T-helper 17 cell (primary cell): ENCODE data around the gene ZNF518A. TPM values are rescaled to one million over a fixed set of nuclear protein-coding genes. Genes with fewer than 3 reads are reported as not detected.
"Not testable (repeated sequence)": the region's sequence is repeated elsewhere in the genome, so short reads cannot be mapped to it uniquely, and the experiment has no call there.

ENCODE experiments used
- ATAC-seq: fragments of 150-1000 bp; cut with Tn5 transposase; 2 replicates; pipeline ENCODE4 v1.10.0; 2021; ENCODE audit warnings: mild to moderate bottlenecking, moderate library complexity
- DNase-seq, 3 donors: peaks; one replicate each; pipeline versions ENCODE4 v3.0.0 to v3.0.0-alpha.2; 2020 to 2021
- H3K9me3 ChIP-seq: one replicate; pipeline ENCODE4 v1.7.0; 2013; ENCODE audit warnings: low read length, mild to moderate bottlenecking; ENCODE audit not compliant: control insufficient read depth, poor library complexity, severe bottlenecking
- H3K27ac Mint-ChIP-seq: one replicate; pipeline ENCODE4 v1.8.0; 2022; ENCODE audit warnings: mild to moderate bottlenecking, moderate library complexity, mixed read lengths
- H3K27me3 Mint-ChIP-seq: one replicate; pipeline ENCODE4 v1.8.0; 2022; ENCODE audit warnings: mixed read lengths
- H3K36me3 Mint-ChIP-seq: one replicate; pipeline ENCODE4 v1.8.0; 2022; ENCODE audit warnings: low read depth, mixed read lengths
- H3K4me1 Mint-ChIP-seq: one replicate; pipeline ENCODE4 v1.8.0; 2022; ENCODE audit warnings: mild to moderate bottlenecking, mixed read lengths
- H3K4me3 Mint-ChIP-seq: one replicate; pipeline ENCODE4 v1.8.0; 2022; ENCODE audit warnings: mild to moderate bottlenecking, moderate library complexity, mixed read lengths
- total RNA-seq, 4 donors: library from RNA in 2 of 4; stranded (reverse) in 2 of 4; gene quantifications; one replicate each; pipeline ENCODE4 v1.2.3 and lab custom pipeline; 2022 to 2026

The ZNF518A gene
- total RNA-seq, 2 donors from 2014 or later: 11.4 to 12.6 TPM

DNA sequence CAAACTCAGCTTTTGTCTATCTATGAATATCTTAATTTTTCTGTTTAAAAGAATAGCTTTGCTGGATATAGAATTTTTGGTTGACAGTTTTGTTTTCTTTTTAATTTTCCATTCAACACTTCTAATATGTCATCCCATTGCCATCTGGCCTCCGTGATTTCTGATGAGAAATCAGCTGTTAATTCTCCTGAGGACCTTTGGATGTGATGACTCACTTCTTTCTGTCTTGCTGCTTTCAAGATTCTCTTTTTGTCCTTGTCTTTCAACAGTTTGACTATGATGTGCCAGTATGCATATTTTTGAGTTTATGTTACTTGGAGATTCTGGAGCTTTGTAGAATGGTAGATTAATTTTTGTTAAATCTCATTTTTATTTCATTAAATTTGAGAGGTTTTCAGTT lies 38.4 kb downstream of the ZNF518A start:
- no peak overlapping the region for H3K4me3 Mint-ChIP-seq
- peaks cover 8% of the 10 kb centered on the region for H3K9me3 ChIP-seq
- no peak for ATAC-seq
- H3K4me1 Mint-ChIP-seq: no peaks in the 10 kb centered on the region
- H3K27ac Mint-ChIP-seq: no peak overlapping the region
- H3K27me3 Mint-ChIP-seq: no peaks in the 10 kb centered on the region
- no peak for DNase-seq
- H3K36me3 Mint-ChIP-seq: peaks cover 2% of the 10 kb centered on the region

DNA sequence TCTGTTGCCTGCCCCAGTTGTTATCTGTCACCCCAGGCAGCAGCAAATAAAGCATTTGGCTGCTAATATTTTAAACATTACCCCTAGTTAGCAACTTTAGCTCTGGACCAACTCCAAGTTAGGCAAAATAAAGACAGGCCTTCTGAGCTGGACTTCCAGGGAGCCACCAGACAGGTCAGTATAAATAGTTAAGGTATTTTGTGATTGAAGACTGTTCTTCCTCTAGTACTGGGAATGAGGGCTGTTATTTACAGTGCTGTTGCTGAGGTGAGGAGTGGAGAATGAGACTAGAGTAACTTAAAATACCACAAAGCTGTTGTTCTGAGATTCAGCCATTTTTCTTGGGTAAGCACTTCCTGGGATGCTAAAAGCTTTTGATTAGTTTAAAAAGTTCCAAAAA lies 40.1 kb downstream of the ZNF518A start:
- no peak for DNase-seq
- H3K9me3 ChIP-seq: peaks cover 8% of the 10 kb centered on the region
- no peaks in the 10 kb centered on the region for H3K4me1 Mint-ChIP-seq
- no peak overlapping the region for H3K4me3 Mint-ChIP-seq
- H3K27me3 Mint-ChIP-seq: no peaks in the 10 kb centered on the region
- H3K27ac Mint-ChIP-seq: no peak overlapping the region
- no peak for ATAC-seq
- peaks cover 2% of the 10 kb centered on the region for H3K36me3 Mint-ChIP-seq

DNA sequence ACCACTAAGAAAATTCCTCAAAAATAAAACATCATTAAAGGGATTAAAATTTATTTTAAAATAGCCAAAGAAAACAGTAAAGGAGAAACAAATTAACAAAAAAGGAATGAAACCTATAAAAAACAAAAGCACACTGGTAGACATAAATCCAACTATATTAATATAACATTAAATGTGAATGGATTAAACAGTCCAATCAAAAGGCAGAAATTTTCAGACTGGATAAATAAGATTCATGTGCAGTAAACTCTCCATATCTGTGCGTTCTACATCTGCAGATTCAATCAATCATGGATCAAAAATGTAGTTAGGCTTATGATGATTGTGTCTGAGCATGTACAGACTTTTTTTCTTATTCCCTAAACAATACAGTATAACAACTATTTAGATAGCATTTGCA lies 42.6 kb downstream of the ZNF518A start:
- H3K4me3 Mint-ChIP-seq: no peak overlapping the region
- ATAC-seq (no peak), DNase-seq (no peak)
- peaks cover 2% of the 10 kb centered on the region for H3K36me3 Mint-ChIP-seq
- no peak overlapping the region for H3K27ac Mint-ChIP-seq
- no peaks in the 10 kb centered on the region for H3K4me1 Mint-ChIP-seq
- H3K9me3 ChIP-seq: peaks cover 8% of the 10 kb centered on the region
- no peaks in the 10 kb centered on the region for H3K27me3 Mint-ChIP-seq

DNA sequence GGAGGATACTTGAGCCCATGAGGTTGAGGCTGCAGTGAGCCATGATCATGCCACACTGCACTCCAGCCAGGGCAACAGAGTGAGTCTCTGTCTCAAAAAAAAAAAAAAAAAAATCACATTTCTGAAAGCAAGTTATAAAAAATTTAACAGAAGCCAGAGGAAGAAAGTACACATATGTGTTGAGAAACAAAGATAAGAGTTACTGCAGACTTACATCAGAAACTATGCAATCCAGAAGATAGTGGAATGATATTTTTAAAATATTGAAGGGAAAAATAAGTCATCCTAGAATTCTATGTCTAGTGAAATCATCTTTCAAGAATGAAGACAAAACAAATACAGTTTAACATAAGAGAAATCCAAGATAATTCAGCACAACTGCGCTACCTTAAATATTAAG lies 46.9 kb downstream of the ZNF518A start:
- no peak overlapping the region for H3K27ac Mint-ChIP-seq
- ATAC-seq (no peak), DNase-seq (no peak)
- peaks cover 2% of the 10 kb centered on the region for H3K36me3 Mint-ChIP-seq
- H3K4me1 Mint-ChIP-seq: no peaks in the 10 kb centered on the region
- no peak overlapping the region for H3K4me3 Mint-ChIP-seq
- peaks cover 4% of the 10 kb centered on the region for H3K9me3 ChIP-seq
- no peaks in the 10 kb centered on the region for H3K27me3 Mint-ChIP-seq

DNA sequence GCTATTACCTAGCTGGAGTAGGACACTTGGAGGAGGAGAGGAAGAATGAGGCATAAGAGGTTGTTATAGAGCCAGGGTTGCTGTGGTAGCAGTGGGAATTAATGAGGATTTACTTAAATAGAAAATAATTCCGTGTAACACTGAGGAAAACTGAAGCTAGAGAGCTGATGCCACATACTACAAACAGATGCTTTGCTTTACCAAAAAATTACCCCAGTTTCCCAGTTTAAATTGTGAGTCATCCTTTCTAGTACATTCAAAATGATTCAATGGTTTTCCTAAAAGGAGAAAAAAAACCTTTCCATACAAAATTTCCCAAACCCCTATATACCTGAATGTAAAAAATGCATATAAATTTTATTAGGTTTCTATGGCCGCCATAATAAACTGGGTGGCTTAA lies 58.3 kb downstream of the ZNF518A start:
- Mint-ChIP-seq H3K4me3 (no peak overlapping the region), H3K4me1 (no peaks in the 10 kb centered on the region), H3K27ac (no peak overlapping the region), H3K36me3 (peaks cover 8% of the 10 kb centered on the region), H3K27me3 (peaks cover 11% of the 10 kb centered on the region)
- no peaks in the 10 kb centered on the region for H3K9me3 ChIP-seq
- no peak for ATAC-seq
- no peak for DNase-seq

DNA sequence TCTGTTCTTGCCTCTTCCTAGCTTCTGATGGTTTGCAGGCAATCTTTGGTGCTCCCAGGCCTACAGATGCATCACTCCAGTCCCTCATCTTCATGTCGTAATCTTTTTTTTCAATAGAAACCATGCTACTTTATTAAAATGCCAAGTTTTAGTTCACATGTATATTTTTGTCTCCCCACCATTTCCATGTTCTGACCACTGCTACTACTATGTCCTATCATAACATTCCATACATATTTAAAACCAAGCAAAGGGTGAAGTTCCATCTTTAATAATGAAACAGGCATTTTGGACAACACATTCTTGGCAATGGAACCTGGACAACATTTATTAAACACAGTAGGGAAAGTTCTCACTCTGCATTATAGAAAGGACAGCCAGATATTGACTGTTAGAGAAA lies 58.8 kb downstream of the ZNF518A start:
- no peak for DNase-seq
- Mint-ChIP-seq H3K36me3 (peaks cover 8% of the 10 kb centered on the region), H3K27ac (no peak overlapping the region), H3K27me3 (peaks cover 13% of the 10 kb centered on the region), H3K4me3 (no peak overlapping the region), H3K4me1 (no peaks in the 10 kb centered on the region)
- no peak for ATAC-seq
- no peaks in the 10 kb centered on the region for H3K9me3 ChIP-seq

DNA sequence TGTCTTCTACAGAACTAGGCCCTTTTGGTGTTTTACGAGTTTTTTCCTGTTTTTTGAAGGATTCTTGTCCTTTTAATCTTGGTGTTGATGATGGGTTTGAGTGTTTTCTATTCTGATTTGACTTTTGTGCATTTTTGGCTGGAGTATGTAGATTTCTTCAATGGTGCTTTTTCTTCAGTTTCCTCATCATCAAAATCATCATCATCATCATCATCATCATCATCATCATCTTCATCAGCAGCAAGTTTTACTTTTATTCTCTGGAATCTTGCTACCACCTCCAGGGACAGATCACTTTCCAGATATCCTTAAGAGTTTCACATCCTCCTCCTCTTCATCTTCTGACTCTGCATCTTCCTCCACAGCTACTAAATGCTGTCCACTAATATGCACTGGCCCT lies 59.4 kb downstream of the ZNF518A start:
- not testable (repeated sequence) for H3K36me3 Mint-ChIP-seq, H3K4me3 Mint-ChIP-seq, H3K4me1 Mint-ChIP-seq, ATAC-seq, H3K27ac Mint-ChIP-seq, DNase-seq, H3K9me3 ChIP-seq
- H3K27me3 Mint-ChIP-seq: peaks cover 18% of the 10 kb centered on the region

DNA sequence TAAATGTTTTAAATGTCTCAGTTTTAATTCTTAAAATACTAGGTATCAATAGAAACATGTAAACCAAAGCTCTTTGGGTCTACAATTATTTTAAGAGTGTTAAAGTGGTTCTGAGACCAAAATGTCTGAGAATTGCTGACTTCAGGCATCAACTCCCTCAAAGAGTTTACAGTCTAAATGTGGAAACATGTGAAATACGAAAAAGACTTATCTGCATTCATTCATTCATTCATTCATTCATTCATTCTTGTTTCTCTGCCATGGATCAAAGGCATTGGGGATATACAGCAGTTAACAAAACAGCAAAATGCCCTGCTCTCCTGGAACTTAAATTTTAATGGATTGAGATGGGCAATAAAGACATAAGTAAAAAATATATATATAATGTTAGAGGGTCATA lies 71.4 kb downstream of the ZNF518A start:
- Mint-ChIP-seq H3K27ac (no peak overlapping the region), H3K4me1 (no peaks in the 10 kb centered on the region), H3K27me3 (peaks cover 30% of the 10 kb centered on the region), H3K4me3 (no peak overlapping the region), H3K36me3 (peaks cover 2% of the 10 kb centered on the region)
- no peaks in the 10 kb centered on the region for H3K9me3 ChIP-seq
- DNase-seq (no peak), ATAC-seq (no peak)

DNA sequence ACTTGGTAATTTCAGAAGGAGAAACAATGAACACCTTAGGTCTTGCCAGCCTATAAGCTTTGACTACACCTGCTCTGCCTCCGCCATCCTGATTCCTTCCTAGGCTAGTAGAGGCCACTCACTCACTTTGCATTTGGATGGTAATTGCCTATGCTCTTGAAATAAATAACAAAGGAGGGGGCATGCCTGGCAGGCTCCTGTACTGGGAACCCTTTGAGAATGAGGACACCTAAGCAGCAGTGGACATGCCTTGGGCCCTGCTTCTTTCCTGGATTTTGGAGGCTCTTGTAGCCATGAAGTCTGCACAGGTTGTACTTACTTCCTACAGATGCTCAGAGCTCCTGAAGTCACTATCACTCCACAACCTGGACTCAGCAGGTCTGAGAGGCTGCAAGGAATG lies 75.5 kb downstream of the ZNF518A start:
- Mint-ChIP-seq H3K4me3 (no peak overlapping the region), H3K27me3 (peaks cover 19% of the 10 kb centered on the region), H3K27ac (no peak overlapping the region), H3K36me3 (peaks cover 2% of the 10 kb centered on the region), H3K4me1 (no peaks in the 10 kb centered on the region)
- DNase-seq (no peak), ATAC-seq (no peak)
- H3K9me3 ChIP-seq: no peaks in the 10 kb centered on the region

DNA sequence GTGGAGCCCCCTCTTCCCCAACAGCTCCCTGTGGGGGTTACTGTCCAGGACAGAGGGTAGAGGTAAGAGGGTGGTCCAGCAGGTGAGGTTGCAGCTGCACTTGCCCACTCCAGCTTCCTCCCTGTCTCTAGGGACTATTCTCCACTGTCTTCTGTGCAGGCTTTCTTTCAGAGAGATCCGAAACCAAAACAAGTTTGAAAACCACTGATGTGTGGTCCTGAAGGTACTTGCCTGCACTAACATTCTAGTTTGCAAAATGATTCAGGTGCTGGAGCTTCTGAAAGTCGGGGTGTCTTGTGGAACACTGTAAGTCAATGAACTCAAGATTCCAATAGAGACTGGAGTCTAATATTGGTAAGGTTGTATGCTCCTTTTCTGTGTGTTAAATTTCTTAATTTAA lies 78.2 kb downstream of the ZNF518A start:
- Mint-ChIP-seq H3K36me3 (no peaks in the 10 kb centered on the region), H3K27ac (no peak overlapping the region), H3K4me3 (no peak overlapping the region), H3K4me1 (no peaks in the 10 kb centered on the region), H3K27me3 (peaks cover 35% of the 10 kb centered on the region)
- H3K9me3 ChIP-seq: no peaks in the 10 kb centered on the region
- ATAC-seq (no peak), DNase-seq (no peak)

DNA sequence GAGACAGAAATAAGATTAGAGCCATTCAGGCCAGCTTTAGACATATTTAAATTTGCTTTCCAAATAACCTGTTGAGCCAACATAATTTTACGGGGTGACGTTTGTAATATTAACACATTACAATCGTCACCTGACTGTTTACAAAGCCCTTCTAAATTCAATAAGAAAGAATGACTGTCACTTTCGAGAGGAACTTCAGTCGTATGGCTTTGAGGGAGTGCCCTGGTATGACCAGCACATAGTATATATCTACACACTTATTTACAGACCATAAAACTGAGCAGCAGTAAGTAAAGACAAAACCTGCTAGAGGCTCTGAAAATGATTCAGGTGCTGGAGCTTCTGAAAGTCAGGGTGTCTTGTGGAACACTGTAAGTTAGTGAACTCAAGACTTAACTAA lies 78.8 kb downstream of the ZNF518A start:
- DNase-seq: no peak
- no peaks in the 10 kb centered on the region for H3K9me3 ChIP-seq
- ATAC-seq: no peak
- peaks cover 1% of the 10 kb centered on the region for H3K36me3 Mint-ChIP-seq
- H3K27ac Mint-ChIP-seq: no peak overlapping the region
- no peak overlapping the region for H3K4me3 Mint-ChIP-seq
- H3K4me1 Mint-ChIP-seq: no peaks in the 10 kb centered on the region
- peaks cover 42% of the 10 kb centered on the region for H3K27me3 Mint-ChIP-seq

DNA sequence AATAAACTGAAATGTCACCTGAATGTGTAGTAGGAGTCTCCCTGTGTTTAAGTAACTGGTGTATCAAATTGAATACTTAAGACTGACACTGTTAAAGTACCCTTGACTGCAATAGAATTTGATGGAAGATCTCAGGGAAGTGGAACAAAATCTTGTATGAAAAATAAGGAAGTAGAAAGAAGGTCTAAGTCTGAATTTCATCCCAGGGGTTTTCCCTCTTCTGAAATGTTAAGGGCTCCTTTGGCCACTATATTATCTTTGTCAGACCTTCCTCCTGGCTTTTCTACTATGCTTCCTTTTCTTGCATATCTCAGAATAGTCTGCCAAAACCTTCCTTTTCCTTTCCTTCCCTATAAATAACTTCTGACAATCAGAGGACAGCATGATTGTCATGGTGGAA lies 81.7 kb downstream of the ZNF518A start:
- ATAC-seq (no peak), DNase-seq (no peak)
- Mint-ChIP-seq H3K27ac (no peak overlapping the region), H3K27me3 (peaks cover 60% of the 10 kb centered on the region), H3K4me3 (no peak overlapping the region), H3K36me3 (peaks cover 3% of the 10 kb centered on the region), H3K4me1 (no peaks in the 10 kb centered on the region)
- no peaks in the 10 kb centered on the region for H3K9me3 ChIP-seq

DNA sequence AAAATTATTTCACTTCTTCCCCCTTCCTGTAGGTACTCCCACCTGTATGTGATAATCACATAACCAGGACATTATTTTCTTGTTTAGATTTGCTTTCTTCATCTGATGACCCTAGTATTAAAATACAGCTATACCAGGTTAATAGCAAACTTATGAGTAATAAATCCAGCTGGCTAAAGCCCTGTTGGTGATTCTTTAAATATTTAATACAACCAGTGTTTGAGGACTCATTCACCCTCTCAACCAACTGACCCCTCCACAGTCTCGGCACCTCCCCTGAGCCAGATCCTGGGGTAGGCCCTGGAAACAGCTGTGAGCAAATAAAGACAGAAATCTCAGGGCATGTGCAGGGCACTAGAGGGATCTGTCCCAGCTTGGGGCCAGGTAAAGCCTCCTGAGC lies 82.8 kb downstream of the ZNF518A start:
- ATAC-seq (no peak), DNase-seq (no peak)
- H3K4me3 Mint-ChIP-seq: no peak overlapping the region
- H3K9me3 ChIP-seq: no peaks in the 10 kb centered on the region
- no peak overlapping the region for H3K27ac Mint-ChIP-seq
- peaks cover 63% of the 10 kb centered on the region for H3K27me3 Mint-ChIP-seq
- H3K36me3 Mint-ChIP-seq: peaks cover 3% of the 10 kb centered on the region
- H3K4me1 Mint-ChIP-seq: no peaks in the 10 kb centered on the region
